DMS 273 (cell line): Measurements from ENCODE around the gene SNX6.
A peak's percentile ranks its signal among the peaks of the same experiment; 100 is the strongest.
"Not testable (repeated sequence)": the region's sequence is repeated elsewhere in the genome, so short reads cannot be mapped to it uniquely, and the experiment has no call there.

Experiments
- DNase-seq: peaks from one replicate; lab custom pipeline; 2025; ENCODE audit not compliant: unreplicated experiment; lab: John Stamatoyannopoulos, UW

SNX6 gene

DNA sequence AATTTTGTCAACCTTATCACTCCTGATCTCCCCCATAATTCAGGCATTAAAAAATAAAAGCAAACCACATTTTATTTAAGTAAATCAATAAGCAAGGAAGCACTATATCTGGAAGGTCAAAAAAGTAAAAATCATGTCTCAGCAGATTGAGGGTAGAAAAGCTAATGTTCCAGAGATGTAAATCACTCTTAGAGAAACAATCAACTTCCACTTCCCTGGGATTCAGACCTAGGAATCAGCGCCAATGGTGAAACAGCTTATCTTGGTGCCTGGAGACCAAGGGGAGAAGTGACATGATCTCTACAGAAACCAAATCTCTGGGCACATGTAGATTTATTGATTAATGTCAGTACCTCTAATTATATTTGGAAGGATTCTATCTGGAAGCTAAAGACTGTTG lies 10.9 kb upstream of the SNX6 start:
- DNase-seq, result no peak

DNA sequence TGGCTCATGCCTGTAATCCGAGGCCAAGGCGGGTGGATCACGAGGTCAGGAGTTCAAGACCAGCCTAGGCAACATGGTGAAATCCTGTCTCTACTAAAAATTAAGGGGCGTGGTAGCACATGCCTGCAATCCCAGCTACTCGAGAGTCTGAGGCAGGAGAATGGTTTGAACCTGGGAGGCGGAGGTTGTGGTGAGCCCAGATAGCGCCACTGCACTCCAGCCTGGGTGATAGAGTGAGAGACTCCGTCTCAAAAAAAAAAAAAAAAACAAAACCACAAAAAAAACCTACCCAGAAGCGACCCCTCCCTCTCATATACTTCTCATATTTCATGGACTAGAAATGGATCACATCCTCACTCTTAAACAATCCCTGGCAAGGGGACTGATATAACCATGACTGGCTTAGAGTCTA lies 4.4 kb upstream of the SNX6 start:
- DNase-seq, result not testable (repeated sequence)

DNA sequence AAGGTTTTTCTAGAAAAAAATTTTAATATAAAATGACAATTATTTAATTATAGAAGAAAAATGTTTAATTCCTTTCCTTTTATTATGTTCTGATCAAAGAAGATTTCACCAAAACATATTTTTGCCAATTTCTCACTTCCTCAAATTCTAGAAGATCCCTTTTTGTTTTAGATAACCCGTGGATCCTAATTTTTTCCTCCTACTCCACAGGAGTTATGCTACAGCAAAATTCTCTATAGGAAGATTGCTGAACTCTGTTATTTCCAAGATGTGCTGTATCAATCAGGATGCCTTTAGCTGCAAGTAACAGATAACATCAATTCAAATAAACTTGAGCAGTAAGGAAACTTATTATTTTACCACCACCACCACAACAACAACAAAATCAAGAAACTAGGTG lies 3.8 kb upstream of the SNX6 start:
- no peak for DNase-seq

DNA sequence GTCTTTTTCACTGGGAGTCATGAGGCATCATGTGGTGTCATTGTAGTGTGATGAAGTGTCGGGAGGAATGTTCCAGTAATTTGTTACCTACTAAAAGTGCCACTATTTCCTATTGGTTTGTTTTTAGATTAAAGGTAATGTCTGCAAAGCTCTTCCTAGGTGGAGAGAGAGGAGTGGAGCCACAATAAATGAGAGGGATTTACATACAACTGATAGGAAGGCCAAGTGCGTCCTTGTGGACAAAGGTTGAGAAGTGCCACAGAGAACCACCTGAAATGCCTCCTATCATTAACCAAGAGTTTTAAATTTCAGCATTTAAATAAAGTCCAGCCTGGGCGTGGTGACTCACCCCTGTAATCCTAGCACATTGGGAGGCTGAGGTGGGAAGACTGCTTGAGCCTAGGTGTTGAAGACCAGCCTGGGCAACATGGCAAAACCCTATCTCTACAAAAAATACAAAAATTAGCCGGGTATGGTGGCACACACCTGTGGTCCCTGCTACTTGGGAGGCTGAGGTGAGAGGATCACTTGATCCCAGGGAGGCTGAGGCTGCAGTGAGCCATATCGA lies 2.5 kb upstream of the SNX6 start:
- no peak for DNase-seq

DNA sequence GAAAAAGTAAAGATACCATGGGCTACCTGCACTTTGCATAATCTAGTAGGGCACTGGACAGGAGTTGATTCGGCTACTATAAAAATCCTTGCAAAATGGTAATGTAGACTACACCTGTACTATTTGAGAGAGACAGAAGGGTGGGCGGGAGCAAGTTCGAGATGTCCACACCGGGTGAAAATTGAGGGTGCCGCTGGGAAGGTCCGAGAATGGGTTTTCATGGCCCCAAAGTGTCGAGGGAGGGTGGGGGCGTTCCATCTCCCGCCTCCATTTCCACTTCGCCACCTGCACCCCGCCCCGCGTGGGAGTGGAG lies 648 bp downstream of the SNX6 start:
- no peak for DNase-seq

DNA sequence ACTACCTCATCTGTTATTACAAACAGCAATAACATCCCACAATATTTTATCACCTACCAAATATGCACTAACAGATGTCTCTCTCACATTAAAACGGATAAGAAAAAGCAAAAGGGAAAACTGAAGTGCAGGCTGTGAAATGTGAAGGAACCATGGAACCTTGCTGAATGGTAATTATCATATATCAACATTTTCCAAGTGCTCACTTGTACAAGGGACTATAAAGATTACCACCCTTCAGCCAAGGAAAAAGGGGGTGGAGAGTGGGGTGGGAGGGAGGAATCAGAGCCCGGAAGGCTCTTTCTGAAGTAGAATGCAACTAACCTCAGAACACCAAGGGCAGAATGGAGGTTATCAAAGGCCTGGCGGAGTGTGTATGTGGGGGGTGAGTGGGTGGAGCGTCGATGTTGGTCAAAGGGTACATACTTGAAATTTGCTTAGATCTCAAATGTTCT lies 1.2 kb downstream of the SNX6 start:
- DNase-seq, result peak; percentile 30

DNA sequence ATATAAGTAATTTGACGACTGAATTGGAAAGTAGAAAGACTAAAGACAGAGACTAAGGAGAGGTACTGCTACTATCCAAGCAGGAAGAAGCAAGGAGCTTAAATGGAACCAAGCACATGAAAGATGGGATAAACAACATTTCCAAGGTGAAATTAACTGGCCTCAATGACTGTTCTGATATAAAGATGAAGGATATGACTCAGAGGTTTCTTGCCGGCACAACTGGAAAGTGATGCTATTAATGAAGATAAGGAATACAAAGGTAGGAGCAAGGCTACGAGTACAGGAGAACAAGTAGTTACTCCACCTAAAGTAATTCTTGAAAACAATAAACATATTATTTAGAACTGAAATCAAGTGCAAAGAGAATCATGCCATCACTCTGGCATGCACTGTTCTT lies 6.4 kb downstream of the SNX6 start:
- no peak for DNase-seq

DNA sequence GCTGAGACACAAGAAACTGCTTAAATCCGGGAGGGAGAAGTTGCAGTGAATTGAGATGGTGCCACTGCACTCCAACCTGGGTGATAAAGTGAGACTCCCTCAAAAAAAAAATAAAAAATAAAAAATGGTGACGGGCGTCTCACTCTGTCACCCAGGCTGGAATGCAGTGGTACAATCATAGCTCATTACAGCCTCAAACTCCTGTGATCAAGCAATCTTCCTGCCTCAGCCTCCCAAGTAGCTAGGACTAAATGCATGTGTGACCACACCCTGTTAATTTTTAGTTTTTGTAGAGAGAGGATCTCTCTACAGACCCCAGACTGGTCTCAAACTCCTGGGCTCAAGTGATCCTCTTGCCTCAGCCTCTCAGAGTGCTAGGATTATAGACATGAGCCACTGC lies 9.1 kb downstream of the SNX6 start:
- no peak for DNase-seq

DNA sequence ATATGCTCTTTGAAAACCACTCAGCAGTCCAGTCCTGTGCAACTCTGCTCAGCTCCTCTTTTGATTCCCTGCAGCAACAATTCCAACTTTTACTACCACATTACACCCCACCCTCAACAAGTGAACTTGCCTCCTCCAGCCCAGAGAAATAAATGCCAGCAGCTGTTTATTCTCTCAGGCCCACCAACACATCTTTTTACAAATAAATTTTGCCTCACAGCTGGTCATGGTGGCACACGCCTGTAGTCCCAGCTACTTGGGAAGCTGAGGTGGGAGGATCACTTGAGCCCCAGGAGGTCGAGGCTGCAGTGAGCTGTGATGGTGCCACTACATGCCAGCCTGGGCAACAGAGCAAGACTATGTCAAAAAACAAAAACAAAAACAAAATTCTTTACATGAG lies 9.8 kb downstream of the SNX6 start:
- DNase-seq, result no peak

DNA sequence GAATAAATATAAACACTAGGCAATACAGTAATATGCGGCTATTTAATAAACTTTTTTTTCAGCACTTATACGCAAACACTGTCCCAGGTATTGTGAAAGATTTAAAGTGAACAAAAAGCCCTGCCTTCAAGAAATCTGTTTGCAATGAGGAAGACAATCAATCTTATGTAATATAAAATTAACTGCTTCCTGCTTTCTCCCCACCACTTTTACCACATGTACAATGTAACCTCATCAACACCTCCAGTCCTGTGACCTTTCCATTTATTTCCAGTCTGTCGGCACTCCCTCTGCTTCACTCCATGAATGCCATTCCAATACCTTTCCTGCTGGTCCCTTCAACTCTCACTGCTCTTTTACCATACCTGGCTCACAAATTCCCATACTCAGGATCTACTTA lies 10.5 kb downstream of the SNX6 start:
- no peak for DNase-seq

DNA sequence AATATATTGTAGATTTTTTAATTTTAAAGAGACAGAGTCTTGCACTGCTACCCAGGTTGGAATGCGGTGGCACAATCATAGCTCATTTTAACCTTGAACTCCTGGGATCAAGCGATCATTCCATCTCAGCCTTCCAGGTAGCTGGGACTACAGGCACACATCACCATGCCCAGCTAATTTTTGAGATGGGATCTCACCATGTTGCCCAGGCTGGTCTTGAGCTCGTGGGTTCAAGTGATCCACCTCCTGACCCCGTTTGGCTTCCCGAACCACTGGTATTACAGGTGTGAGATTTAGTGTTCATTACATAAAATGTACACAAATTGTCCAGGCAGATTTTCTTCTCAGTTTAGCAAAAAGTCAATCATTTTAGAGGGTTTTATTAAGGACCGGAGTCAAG lies 13.6 kb downstream of the SNX6 start:
- DNase-seq, result no peak

DNA sequence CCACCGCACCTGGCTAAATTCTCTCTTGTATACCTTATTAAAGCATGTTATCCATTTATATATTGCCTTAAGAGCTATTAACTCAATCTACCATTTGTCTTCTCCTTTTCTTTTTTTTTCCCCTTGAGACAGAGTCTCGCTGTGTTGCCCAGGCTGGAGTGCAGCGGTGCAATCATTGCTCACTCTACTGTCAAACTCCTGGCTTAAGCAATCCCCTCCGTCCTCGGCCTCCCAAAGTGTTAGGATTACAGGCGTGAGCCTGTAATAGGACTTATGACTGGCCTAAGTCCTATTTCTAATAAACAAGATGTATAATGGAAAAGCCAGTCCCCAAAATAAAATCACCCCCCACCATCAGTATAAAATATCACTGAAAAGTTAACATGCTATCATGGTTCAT lies 14.4 kb downstream of the SNX6 start:
- DNase-seq, result no peak

DNA sequence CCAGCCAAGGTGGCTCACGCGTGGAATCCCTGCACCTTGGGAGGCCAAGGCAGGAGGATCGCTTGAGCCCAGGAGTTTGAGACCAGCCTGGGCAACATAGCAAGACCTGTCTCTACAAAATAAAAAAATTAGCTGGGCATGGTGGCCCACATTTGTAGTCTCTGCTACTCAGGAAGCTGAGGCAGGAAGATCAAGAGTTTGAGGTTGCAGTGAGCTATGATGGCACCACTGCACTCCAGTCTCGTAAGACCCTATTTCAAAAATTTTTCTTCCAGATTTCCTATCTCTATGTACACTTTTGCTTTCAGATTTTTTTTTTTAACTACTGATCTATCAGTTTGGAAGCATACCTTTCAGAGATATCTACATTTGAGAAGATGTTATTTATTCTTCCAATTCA lies 15.3 kb downstream of the SNX6 start:
- DNase-seq, result no peak

DNA sequence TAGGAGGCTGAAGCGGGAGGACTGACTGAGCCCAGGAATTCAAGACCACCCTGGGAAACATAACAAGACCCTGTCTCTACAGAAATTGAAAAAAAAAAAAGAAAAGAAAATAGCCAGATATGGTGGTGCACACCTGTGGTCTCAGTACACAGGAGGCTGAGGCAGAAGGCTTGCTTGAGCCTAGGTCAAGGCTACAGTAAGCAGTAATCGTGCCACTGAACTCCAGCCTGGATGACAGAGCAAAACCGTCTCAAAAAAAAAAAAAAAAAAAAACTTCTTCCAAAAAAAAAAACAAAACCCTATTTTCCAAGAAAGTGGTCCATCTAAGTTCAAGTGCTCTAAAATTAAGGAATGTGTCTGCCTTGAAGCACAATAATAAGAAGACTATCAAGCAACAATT lies 19.8 kb downstream of the SNX6 start:
- DNase-seq, result no peak

DNA sequence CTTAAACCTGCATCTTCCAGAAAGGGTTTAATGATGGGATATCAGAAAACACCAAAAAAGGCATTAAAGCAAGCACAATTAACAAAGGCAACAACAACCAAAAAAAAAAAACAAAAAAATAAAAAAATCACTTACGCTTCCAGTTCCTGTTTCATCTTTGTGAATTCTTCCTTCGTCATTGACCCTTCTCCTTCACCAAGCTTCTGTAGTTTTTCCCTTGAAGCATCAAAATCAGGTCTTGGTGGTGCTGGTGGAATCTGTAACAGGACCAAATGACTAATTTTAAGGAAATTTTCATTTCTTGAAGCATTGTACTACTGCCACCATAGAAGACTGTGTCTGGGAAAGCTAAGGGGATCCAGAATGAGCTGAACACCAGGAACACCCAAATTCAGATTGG lies 24.5 kb downstream of the SNX6 start:
- no peak for DNase-seq

DNA sequence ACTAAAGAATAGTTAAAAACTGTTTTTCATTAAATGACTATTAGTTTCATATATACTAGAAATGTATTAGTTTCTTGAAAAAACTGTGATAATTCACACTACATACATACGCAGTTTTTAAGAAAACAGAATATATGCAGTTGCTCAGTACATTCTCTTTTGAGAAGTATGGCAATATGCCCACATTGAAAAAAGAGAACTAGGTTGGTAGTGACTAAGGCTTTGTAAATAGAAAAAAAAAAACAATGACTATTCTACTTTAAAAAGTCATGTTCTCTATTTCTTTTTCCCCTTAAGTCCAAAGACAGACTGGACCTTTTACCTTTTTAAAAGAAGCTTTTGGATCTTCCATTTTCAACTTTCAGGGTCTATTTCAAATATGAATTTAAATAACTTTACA lies 25.0 kb downstream of the SNX6 start:
- no peak for DNase-seq

DNA sequence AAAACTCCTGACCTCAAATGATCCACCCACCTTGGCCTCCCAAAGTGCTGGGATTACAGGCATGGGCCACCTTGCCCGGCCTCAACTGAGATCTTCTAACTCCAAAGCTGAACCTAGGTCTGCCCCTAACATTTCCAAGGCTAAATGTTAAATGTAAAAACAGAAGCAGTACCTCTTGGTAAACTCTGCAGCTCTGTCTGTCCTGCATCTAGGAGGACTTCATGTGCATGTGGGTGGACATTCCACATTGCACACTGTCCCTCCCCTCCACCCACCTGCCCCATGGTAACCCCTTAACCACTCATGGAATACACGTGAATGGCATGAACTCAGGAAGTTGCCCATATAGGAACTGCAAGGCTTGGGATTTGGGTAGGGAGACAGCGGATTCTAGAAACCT lies 33.1 kb downstream of the SNX6 start:
- no peak for DNase-seq

DNA sequence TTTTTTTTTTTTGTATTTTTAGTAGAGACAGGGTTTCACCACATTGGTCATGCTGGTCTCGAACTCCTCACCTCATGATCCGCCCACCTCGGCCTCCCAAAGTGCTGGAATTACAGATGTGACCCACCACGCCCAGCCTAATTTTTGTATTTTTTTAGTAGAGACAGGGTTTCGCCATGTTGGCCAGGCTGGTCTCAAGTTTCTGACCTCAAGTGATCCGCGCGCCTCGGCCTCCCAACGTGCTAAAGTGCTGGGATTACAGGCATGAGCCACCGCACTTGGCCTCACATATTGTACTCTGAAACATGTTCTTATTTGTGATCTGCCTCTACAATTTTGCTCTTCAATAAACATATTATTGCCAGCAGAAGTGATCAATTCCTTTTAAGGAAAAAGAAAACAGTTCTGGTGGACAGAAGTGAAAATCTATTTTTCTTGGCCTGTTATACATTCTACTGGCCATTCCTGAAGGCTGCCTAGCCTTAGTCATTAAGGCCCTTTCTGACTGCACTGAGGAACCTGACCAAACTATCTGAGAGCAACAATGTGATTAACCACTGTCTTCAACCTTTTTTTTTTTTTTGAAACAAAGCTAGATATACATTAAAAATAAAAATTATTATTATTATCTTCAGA lies 36.1 kb downstream of the SNX6 start:
- DNase-seq, result no peak

DNA sequence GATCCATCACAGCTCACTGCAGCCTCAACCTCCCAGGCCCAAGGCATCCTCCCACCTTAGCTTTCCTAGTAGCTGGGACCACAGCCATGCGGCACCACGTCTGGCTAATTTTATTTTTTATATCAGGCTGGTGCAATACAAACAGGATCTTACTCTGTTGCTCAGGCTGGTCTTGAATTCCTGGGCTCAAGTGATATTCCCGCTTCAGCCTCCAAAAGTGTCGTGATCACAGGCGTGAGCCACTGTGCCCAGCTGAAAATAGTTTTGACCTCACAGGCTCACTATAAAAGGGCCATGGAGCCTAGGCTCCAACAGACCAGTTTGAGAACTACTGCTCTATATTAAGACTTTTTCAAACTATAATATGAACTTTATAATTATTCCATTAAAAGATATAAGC lies 37.3 kb downstream of the SNX6 start:
- DNase-seq, result no peak

DNA sequence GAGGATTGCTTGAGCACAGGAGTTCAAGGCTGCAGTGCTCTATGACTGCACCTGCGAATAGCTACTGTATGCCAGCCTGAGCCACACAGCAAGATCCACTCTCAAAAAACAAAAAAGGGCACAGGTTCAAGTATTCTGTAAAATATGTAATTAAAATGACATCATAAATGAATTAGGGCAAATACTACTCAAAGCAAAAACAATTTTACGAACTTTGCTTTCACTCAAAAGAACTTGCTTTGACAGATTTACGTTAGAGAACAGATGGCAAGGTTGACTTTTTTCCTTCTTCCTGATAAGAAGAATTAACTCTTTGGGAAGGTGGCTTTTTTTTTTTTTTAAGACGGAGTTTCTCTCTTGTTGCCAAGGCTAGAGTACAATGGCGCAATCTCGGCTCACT lies 46.4 kb downstream of the SNX6 start:
- peak; percentile 4 for DNase-seq

DNA sequence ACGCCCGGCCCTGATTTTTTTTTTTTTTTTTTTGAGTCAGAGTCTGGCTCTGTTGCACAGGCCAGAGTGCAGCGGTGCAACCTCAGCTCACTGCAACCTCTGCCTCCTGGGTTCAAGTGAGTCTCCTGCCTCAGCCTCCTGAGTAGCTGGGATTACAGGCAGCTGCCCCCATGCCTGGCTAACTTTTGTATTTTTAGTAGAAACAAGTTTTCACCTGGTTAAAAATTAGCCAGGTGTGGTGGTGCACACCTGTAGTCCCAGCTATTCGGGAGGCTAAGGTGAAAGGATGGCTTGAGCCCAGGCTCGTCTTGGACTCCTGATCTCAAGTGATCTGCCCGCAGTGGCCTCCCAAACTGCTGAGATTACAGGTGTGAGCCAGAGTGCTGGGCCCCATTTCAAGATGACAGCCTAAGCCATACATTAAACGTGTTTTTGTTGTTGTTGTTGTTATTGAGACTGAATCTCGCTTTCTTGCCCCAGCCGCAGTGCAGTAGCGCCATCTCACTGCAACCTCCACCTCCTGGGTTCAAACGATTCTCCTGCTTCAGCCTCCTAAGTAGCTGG lies 47.7 kb downstream of the SNX6 start:
- DNase-seq, result no peak

DNA sequence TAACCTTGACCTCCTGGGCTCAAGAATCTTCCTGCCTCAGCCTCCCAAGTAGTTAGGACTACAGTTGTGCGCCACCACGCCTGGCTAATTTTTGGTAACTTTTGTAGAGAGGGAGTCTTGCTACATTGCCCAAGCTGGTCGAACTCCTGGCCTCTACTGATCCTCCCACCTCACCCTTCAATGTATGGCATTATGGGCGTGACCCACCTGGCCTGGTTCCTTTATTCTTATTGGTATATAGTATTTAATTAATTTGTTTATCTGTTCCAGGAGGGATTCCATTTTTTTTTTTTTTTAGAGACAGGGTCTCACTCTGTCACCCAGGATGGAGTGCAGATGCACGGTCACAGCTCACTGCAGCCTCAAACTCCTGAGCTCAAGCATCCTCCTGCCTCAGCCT lies 49.6 kb downstream of the SNX6 start:
- DNase-seq, result no peak

DNA sequence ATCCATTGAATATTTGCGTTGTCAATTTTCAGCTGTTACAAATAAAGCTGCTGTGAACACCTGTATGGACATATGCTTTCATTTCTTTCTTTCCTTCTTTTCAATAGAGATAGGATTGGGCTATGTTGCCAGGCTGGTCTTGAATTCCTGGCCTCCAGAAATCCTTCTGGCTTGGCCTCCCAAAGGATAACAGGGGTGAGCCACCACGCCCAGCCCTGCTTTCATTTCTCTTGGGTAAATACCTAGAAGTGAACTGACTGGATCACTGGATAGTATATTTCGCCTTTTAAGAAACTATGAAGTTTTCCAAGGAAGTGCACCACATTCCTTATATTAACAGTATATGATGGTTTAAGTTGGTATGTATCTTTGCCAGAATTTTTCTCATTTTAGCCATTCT lies 58.2 kb downstream of the SNX6 start:
- DNase-seq, result no peak
